ENCODE measurements around the gene MAP4K4. TPM values are rescaled to one million over a fixed set of nuclear protein-coding genes. Genes with fewer than 3 reads are reported as not detected.

The MAP4K4 gene
- total RNA-seq, 1 donor from 2014 or later = 76.9 TPM

DNA sequence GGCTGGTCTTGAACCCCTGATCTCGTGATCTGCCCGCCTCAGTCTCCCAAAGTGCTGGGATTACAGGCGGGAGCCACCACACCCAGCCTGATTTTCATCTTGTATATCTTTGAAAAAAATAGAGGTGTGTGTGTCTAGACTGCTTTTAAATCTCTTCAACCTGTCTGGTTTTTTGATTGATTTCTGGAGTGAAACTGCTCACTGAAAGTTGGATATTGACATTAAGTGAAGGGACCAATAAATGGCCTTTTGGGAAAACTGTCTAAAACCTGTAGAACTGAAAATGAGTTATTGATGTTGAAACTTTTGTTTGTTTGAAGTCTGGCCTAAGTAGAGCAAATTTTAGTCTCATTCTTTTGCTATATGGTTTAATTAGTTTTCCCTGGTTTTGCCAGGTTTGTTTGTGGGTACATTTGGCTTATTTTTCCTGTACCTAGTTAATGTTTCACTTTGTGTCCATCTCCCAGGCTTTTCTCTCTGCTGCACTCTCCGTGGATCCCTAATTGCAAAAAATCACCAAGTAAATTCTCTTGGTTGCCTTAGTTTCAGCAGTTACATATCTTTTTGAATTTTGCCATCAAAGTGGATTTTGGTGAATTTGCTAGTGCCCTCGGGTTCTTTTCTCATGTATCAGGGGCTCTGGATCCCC, 144.3 kb downstream of the MAP4K4 start:
- DNase-seq = no peak
- intact Hi-C loops (cut with DNase I) = no loop called here
- ATAC-seq (ENCODE audit: poor library complexity) = no peak

DNA sequence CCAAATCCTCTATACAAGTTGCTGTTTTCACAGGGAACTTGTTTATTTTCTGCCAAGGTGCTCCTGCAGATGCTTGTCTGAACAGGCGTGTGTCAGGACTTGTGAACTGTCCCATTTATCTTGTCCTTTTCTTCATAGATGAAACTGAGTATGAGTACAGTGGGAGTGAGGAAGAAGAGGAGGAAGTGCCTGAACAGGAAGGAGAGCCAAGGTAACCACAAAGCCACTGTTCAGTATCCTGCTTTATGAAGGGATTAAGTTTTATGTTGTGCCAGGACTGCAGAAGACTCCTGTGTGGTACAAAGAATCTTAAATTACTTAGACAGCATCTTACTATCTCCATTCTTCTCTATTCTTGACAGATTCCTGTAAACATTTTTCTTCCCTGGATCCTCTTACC, 145.0 kb downstream of the MAP4K4 start:
- DNase-seq = no peak
- intact Hi-C loops (cut with DNase I) = no loop called here
- ATAC-seq (ENCODE audit: poor library complexity) = no peak

DNA sequence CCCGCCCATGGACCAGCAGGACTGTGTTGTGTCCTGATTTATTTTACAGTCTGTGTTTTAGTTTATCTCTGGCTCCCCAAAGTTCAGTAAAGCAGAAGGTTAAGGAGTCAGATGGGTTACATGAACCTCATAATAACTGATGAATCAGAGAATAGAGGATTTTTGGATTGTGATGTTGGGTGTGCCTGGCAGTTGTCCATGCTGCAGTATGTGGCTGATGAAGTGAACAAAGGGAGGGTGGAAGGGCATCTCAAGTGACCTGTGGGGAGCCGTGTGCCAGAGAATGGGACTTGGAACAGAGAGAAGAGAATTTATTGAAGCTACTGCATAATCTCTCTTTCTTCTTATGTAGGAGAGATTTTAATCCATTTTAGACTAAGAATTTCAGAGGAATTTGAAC, 145.5 kb downstream of the MAP4K4 start:
- peak; percentile 47 for DNase-seq
- intact Hi-C loops (cut with DNase I) = no loop called here
- peak; percentile 63 for ATAC-seq (ENCODE audit: poor library complexity)

DNA sequence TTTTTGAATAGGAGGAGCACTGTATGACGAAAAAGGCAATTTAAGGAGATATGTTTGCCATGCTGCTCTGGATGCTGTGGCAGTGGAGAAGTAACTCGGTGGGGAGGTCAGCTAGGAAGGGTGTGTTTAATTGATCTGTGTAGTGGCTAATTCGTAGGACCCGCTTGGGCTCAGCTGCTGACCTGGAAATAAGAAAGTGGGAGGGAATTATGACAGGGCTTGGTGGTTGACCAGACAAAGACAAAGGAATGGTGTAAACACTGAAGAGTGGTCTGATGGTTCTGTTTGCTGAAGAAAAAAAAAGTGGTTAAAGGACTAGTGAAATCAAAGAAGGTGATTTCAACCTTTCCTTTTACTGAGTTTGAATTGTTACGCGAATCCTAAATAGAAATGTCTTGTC, 146.0 kb downstream of the MAP4K4 start:
- DNase-seq (no peak), ATAC-seq (ENCODE audit: poor library complexity) (no peak)
- intact Hi-C loops (cut with DNase I) = no loop called here

DNA sequence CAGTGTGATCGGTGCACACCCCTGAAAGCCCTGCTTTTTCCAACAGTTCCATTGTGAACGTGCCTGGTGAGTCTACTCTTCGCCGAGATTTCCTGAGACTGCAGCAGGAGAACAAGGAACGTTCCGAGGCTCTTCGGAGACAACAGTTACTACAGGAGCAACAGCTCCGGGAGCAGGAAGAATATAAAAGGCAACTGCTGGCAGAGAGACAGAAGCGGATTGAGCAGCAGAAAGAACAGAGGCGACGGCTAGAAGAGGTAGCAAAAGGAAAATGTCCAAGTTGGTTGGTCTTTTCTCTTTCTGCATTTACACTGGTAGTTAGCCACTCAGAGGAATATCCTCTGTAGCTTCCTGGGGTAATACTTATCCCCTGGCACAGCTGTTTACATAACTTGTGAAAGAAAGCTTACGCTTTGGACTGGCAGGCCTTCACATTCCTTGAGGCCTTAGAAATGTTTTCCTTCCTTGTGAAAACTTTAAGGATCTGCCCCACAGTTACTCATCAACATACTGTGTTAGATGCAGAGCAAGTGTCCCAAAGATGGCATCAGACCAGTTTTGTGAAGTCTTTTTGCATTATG, 146.6 kb downstream of the MAP4K4 start:
- no peak for ATAC-seq (ENCODE audit: poor library complexity)
- intact Hi-C loops (cut with DNase I) = no loop called here

DNA sequence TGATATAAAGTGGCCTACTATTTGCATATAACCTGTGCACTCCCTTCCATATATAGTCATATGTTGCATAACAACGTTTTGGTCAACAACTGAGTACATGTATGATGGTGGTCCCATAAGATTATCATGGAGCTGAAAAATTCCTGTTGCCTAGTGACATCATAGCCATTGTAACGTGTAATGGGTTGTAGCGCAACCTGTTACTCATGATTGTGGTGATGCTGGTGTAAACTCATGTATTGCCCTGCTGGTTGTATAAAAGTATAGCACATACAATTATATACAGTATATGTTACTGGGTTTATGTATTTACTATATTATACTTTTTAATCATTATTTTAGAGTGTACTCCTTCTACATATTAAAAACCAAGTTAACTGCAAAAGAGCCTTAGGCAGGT, 149.5 kb downstream of the MAP4K4 start:
- DNase-seq = no peak
- no peak for ATAC-seq (ENCODE audit: poor library complexity)
- intact Hi-C loops (cut with DNase I) = no loop called here

More for the DNA sequence above, 146.6 kb downstream of the MAP4K4 start:
- DNase-seq = no peak

DNA sequence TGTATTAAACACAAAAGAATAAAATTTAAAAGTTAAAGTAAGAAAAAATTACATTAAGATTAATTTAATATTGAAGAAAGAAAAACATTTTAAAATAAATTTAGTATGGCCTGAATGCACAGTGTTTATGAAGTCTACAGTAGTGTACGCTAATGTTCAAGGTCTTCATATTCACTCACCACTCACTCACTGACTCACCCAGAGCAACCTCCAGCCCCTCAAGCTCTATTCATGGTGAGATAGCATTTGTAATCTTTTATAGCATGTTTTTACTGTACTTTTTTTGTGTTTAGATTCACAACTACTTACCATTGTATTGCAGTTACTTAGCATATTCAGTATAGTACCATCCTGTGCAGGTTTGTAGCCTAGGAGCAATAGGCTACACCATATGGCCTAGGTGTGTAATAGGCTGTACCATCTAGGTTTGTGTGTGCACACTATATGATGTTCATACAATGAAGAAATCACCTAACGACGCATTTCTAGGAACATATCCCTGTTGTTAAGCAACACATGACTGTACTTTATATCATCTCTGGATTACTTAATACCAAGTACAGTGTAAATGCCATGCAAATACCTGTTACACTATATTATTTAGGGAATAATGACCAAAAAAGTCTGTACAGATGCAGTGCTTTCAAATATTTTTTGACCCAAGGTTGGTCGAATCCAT, 150.3 kb downstream of the MAP4K4 start:
- intact Hi-C loops (cut with DNase I) = no loop called here
- DNase-seq (no peak), ATAC-seq (ENCODE audit: poor library complexity) (no peak)

DNA sequence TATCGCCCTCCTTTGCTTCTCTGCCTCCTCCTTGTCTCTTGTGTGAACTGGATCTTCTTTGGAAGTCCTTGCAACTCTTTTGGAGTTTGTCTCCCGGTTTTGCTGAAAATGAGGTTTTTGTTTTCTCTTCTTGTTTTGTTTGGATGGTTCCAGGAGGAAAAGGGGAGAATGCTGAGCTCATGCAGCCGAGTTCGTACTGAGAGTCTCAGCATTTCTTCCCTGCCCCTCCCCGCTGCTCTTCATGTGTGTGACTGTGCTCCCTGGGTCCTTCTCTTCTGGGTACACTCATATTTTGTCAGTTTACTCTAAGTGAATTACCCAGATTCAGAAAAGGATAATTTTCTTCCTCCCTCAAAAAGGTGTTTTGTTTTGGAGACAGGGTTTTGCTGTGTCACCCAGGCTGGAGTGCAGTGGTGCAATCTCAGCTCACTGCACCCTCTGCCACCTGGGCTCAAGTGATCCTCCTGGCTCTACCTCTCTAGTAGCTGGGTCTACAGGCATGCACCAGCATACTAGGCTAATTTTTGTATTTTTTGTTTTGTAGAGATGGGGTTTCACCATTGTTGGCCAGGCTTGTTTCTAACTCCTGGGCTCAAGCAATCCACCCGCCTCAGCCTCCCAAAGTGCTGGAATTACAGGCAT, 151.4 kb downstream of the MAP4K4 start:
- no peak for DNase-seq
- peak; percentile 42 for ATAC-seq (ENCODE audit: poor library complexity)
- intact Hi-C loops (cut with DNase I) = no loop called here

DNA sequence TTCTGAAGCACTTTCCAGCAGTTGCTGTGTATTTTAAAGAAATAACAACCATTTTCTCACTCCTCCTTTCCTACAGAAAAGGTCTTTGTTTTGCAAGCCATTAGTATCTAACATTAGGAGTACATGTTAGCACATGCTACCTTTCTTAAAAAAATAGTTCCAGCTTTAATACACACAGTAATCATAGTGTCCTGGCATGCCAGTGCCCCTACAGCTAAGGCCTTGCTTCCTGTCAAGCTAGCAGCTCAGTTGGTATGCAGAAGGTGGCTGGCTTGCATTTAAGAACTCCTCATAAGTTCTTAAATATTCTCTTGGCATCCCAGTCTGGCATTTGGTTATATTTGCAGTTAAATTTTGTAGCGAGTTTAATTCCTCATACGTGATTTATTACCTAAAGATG, 152.9 kb downstream of the MAP4K4 start:
- intact Hi-C loops (cut with DNase I) = no loop called here
- no peak for ATAC-seq (ENCODE audit: poor library complexity)
- no peak for DNase-seq

DNA sequence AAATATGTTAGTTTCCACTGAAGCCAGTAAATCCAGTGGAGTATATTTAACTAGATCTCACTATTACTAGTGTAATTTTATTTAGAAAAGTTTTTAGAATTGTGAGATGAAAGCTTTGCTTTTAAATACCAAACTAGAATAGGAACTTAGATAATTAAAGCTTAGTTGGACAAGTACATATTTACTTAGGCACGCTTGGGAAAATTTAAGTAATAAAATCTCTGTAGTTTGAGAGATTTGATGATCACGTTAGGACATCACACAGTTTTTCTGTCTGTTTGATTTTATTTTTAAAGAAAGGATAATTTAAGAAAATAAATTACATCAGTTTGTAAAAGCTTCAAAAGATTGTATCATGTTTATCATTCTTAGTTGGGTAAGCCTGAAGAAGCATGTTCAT, 153.5 kb downstream of the MAP4K4 start:
- intact Hi-C loops (cut with DNase I) = no loop called here
- no peak for DNase-seq
- no peak for ATAC-seq (ENCODE audit: poor library complexity)

DNA sequence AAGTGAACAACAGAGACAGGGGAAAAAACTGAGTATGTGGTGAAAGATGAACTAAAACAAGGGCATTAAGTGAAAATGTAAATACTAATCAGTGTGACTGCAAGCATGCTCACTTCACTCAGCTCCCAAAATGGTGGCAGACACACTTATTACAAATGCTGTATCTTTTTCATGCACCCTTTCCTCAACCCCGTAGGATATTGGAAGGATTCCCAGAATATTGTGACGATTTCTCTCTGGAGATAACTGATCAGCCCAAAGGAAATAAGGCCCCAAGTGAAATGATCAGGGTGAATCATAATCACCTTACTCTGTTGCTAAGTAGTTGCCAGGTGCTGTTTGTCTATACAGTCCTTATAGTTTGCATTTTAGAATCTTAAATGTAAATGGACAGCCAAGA, 155.3 kb downstream of the MAP4K4 start:
- no peak for DNase-seq
- no peak for ATAC-seq (ENCODE audit: poor library complexity)
- intact Hi-C loops (cut with DNase I) = no loop called here

DNA sequence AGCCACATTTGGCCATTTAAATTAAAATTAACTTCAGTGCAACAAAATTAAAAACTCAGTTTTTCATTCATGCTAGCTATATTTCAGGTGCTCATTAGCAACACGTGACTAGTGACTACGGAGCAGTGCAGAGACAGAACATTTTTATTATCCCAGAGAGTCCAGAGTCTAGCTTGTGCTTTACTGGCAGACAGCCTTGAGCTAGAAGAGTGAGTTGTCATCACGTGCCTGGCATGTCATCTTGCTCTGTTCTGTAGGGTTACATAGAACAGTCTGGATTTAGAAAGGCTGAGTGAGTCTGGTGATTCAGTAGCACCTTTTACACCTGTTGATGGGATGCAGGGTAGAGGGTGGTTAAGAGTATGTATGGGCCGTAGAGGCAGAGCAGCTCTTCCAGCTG, 157.4 kb downstream of the MAP4K4 start:
- ATAC-seq (ENCODE audit: poor library complexity) (peak; percentile 94), DNase-seq (no peak)
- intact Hi-C loops (cut with DNase I) = no loop called here

DNA sequence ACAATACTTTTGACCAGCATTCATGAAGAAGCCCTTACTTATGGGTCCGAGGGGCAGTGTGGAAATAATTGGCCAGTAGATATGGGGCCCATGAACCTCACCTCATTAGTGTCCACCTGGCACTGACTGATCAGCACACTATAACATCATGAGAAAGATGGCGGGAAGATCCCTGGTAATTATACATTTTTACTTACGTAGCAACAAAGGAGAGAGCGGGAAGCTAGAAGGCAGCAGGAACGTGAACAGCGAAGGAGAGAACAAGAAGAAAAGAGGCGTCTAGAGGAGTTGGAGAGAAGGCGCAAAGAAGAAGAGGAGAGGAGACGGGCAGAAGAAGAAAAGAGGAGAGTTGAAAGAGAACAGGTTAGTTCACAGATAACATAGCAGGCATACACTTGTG, 158.3 kb downstream of the MAP4K4 start:
- no peak for DNase-seq
- ATAC-seq (ENCODE audit: poor library complexity) = no peak
- intact Hi-C loops (cut with DNase I) = no loop called here

DNA sequence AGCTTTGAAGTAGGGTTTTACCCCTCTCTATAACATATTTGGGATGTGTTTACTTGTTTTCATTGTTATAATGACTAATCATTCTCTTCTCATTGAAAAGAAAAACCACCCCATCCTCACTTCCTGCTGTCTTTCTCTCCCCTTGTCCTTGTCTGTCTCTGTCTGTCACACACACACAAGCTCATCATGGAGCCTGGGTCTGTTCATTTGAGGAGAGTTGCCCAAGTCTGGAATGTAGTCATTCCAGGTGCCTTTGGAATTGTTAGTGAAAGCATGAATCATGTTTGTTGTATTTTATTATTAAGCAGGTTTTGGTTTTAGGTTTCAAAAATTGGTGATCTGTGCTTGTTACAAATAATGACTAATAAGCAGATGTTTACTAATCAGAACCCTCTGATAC, 160.7 kb downstream of the MAP4K4 start:
- intact Hi-C loops (cut with DNase I) = no loop called here
- no peak for ATAC-seq (ENCODE audit: poor library complexity)

DNA sequence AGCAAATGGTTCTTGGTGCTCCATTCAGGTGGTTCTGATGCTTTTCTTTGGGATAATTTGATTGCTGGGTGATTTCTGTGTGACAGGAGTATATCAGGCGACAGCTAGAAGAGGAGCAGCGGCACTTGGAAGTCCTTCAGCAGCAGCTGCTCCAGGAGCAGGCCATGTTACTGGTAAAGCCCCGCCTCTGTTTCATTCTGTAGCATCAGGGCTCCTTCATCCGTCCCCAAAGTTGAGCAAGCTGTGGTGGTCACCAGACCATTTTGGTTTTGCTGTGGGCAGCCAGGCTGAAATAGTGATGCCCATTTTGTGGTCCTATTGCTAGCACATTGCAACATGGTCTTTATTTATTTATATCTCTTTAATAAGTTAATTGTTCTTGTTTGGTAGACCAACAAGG, 161.4 kb downstream of the MAP4K4 start:
- no peak for ATAC-seq (ENCODE audit: poor library complexity)
- DNase-seq = no peak
- intact Hi-C loops (cut with DNase I) = no loop called here

More for the DNA sequence above, 160.7 kb downstream of the MAP4K4 start:
- DNase-seq = no peak

DNA sequence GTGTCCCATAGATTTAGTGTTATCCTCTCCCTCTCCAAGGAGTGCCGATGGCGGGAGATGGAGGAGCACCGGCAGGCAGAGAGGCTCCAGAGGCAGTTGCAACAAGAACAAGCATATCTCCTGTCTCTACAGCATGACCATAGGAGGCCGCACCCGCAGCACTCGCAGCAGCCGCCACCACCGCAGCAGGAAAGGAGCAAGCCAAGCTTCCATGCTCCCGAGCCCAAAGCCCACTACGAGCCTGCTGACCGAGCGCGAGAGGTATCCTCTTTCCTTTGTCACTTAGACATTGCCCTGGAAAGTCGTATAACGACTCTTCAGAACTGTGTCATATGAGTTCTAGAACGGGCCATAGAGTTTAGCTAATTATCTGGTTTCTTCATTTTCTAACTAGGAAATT, 162.1 kb downstream of the MAP4K4 start:
- DNase-seq (no peak), ATAC-seq (ENCODE audit: poor library complexity) (no peak)
- intact Hi-C loops (cut with DNase I) = no loop called here

DNA sequence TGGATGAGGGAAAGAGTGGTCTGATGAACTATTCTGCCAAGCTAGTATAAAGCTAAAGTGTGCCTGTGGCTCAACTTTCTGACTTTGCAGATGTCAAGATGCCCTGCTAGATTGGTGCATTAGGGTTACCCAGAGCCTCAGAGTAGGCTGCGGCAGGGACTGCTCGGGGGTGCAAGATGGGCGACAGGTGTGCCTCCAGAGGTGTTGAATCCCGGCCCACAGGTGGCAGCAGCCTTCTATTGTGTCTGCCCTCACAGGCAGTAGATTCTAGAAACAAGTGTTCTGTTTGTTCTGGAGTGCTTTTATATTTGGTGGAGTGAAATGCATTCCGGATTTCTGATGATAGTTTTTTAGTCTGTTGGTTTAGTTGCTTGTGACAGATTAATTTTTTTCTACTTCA, 162.7 kb downstream of the MAP4K4 start:
- intact Hi-C loops (cut with DNase I) = no loop called here
- no peak for ATAC-seq (ENCODE audit: poor library complexity)

DNA sequence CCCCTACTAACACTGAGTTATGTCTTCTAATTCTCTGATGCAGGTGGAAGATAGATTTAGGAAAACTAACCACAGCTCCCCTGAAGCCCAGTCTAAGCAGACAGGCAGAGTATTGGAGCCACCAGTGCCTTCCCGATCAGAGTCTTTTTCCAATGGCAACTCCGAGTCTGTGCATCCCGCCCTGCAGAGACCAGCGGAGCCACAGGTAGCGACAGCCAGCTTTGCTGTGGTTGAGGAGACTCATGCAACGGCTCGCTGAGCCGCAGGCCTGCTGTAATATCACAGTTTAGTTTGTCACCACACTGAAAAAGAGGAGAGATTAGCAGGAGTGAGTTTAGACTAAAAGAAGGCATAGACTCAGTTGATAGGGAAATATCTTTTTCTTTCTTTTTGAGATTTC, 163.3 kb downstream of the MAP4K4 start:
- intact Hi-C loops (cut with DNase I) = no loop called here
- ATAC-seq (ENCODE audit: poor library complexity) = no peak
- DNase-seq = no peak

More for the DNA sequence above, 162.7 kb downstream of the MAP4K4 start:
- DNase-seq = no peak

DNA sequence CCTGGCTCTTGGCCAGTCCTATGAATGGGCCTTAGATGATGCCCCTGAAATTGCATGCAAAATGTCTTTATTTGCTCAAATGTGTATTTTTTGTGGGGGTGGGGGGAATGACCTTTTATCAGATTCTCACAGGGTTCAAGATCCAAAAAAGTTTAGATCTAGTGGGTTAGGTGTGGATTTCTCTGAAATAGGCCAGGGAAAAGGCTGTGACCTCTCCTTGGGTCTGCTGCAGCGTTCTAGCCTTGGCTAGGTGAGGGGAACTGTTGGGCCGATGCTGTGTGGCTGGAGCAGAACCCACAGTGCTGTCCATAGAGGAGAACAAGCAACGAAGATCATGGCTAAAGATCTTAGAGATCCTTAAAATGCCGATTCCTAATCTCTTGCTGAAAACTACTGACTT, 163.9 kb downstream of the MAP4K4 start:
- ATAC-seq (ENCODE audit: poor library complexity) (no peak), DNase-seq (no peak)
- intact Hi-C loops (cut with DNase I) = no loop called here

DNA sequence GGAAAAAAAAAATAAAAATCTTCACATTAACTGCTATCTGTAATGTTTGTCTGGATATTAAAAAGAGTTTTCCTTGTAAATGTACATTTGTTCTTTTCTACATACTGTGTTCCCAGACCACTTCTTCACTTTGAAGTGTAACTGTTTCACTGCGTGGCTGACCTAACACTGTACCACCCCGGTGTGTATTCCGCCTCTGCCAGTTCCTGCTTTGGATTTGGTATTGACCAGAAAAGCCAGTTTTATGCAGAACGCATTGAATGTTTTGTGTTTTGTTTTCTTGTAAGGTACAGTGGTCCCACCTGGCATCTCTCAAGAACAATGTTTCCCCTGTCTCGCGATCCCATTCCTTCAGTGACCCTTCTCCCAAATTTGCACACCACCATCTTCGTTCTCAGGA, 166.0 kb downstream of the MAP4K4 start:
- DNase-seq = no peak
- ATAC-seq (ENCODE audit: poor library complexity) = no peak
- intact Hi-C loops (cut with DNase I) = no loop called here
